ENCODE data around the gene KRTAP5-2. TPM values are rescaled to one million over a fixed set of nuclear protein-coding genes. Genes with fewer than 3 reads are reported as not detected.

Gene KRTAP5-2
- total RNA-seq, 1 experiment from 2014 or later = not detected

DNA sequence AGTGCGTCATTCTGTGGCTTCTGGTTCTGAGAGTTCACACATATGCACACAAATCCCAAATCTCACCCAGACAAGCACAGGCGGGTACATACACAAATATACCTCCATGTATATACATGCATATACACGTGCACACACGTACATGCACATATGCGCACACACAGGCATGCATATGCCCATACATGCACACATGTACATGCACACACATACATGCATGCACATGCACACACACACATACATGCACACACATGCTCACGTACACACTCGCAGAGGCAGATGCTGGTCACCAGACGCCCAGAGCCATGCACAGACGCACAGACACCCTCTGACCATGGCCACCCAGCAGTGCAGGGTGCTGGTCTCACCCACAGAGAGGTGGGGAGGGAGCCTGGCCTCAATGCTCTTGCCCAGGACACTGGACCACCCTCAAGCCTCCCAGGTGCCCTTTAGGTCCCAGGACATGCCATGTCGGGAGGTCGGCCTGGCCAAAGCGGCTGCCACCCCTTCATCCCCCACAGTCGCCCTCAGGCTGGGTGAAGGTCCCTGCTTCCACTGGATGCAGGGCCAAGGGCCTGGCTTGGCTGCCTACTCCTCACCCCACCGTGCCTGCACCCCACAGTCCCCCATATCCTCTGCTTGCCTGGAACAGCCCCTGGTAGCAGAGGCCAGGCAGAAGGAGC lies 35.5 kb downstream of the KRTAP5-2 start:
- Histone ChIP-seq H3K27ac (ENCODE audit: low read length) (no peak overlapping the region), H4K20me1 (ENCODE audit: low read length) (no peaks in the 10 kb centered on the region), H3F3A (ENCODE audit: low read length, unreplicated experiment) (no peaks in the 10 kb centered on the region), H3K4me3 (ENCODE audit: low read length) (no peak overlapping the region), H3K9me2 (replicated peaks; ENCODE audit: low read length) (no peaks in the 10 kb centered on the region), H3K4me2 (ENCODE audit: low read length) (no peak overlapping the region), H2AFZ (ENCODE audit: low read length) (no peak overlapping the region), H3K79me2 (ENCODE audit: low read length) (no peaks in the 10 kb centered on the region), H3K36me3 (ENCODE audit: low read depth, low read length) (no peaks in the 10 kb centered on the region), H3K4me1 (ENCODE audit: insufficient read depth, low read length) (peaks cover 23% of the 10 kb centered on the region), H3K27me3 (ENCODE audit: low read length) (no peaks in the 10 kb centered on the region), H3K9ac (ENCODE audit: low read length) (no peak overlapping the region), H3K9me3 (ENCODE audit: low read length) (no peaks in the 10 kb centered on the region)
- DNase-seq = no peak
- no TSS peak for BruUV-seq (replicated peaks)
- no peak for ATAC-seq
- POLR2A ChIA-PET (ENCODE audit: unreplicated experiment) = no interaction called here
- CTCF ChIA-PET = no interaction called here
- intact Hi-C loops (cut with micrococcal nuclease) = no loop called here
- TF ChIP-seq, protein P1, sequence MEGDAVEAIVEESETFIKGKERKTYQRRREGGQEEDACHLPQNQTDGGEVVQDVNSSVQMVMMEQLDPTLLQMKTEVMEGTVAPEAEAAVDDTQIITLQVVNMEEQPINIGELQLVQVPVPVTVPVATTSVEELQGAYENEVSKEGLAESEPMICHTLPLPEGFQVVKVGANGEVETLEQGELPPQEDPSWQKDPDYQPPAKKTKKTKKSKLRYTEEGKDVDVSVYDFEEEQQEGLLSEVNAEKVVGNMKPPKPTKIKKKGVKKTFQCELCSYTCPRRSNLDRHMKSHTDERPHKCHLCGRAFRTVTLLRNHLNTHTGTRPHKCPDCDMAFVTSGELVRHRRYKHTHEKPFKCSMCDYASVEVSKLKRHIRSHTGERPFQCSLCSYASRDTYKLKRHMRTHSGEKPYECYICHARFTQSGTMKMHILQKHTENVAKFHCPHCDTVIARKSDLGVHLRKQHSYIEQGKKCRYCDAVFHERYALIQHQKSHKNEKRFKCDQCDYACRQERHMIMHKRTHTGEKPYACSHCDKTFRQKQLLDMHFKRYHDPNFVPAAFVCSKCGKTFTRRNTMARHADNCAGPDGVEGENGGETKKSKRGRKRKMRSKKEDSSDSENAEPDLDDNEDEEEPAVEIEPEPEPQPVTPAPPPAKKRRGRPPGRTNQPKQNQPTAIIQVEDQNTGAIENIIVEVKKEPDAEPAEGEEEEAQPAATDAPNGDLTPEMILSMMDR (conservative IDR thresholded peaks at IDR 0.05; ENCODE audit: low read depth, low read length) = no peak
- TF ChIP-seq EZH2phosphoT487 (IDR thresholded peaks at IDR 0.05; ENCODE audit: borderline replicate concordance, low read length) = no peak
- no peak for TF ChIP-seq EZH2 (IDR thresholded peaks at IDR 0.05; ENCODE audit: low read length, unreplicated experiment)

DNA sequence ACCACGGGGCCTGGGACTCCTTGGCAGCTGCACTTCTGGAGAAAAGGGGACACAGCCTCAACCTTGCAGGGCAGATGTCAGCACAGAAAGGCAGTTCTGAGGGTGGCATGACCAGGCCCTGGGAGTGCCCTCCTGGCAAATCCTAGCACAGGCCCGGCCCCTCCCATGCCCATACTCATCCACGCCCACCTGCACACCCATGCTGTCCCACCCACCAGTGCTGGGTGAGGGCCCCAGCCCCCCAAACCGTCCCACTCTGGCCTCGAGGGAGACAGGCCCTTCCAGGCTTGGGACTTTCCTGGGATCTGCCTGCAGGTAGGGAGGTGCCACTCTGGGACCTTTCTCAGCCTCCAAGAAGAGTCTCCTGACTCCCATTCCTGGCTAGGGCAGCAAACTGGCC lies 36.1 kb downstream of the KRTAP5-2 start:
- intact Hi-C loops (cut with micrococcal nuclease) = no loop called here
- Histone ChIP-seq H3K9ac (ENCODE audit: low read length) (no peak overlapping the region), H3K9me2 (replicated peaks; ENCODE audit: low read length) (no peaks in the 10 kb centered on the region), H3F3A (ENCODE audit: low read length, unreplicated experiment) (no peaks in the 10 kb centered on the region), H3K79me2 (ENCODE audit: low read length) (no peaks in the 10 kb centered on the region), H3K9me3 (ENCODE audit: low read length) (no peaks in the 10 kb centered on the region), H4K20me1 (ENCODE audit: low read length) (no peaks in the 10 kb centered on the region), H3K4me3 (ENCODE audit: low read length) (no peak overlapping the region), H3K27ac (ENCODE audit: low read length) (no peak overlapping the region), H3K4me2 (ENCODE audit: low read length) (no peak overlapping the region), H2AFZ (ENCODE audit: low read length) (no peak overlapping the region), H3K4me1 (ENCODE audit: insufficient read depth, low read length) (peaks cover 26% of the 10 kb centered on the region), H3K36me3 (ENCODE audit: low read depth, low read length) (no peaks in the 10 kb centered on the region), H3K27me3 (ENCODE audit: low read length) (no peaks in the 10 kb centered on the region)
- DNase-seq = no peak
- ChIA-PET CTCF (no interaction called here), POLR2A (ENCODE audit: unreplicated experiment) (no interaction called here)
- TF ChIP-seq EZH2phosphoT487 (IDR thresholded peaks at IDR 0.05; ENCODE audit: borderline replicate concordance, low read length) (no peak), EZH2 (IDR thresholded peaks at IDR 0.05; ENCODE audit: low read length, unreplicated experiment) (no peak)
- TF ChIP-seq, protein P1 (conservative IDR thresholded peaks at IDR 0.05; ENCODE audit: low read depth, low read length) = no peak
- BruUV-seq (replicated peaks) = no TSS peak
- no peak for ATAC-seq

DNA sequence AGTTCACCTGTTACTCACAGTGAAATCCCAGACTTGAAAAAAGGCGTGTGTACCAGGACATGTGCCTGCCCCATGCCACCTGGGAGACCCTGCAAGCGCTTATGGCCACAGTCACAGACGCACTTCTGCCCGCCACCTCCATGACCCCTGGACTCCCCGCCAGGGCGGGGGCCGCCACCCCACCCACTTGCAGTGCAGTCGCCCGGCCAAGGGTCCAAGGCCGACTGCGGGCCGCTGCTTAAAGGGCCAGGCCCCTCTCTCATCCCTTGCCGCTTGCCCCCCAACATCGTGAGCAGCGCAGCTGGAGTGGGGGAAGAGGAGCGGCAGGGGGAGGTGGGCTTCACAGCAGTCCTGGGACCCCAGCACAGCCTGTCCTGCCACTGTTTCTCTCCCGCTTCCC lies 36.8 kb downstream of the KRTAP5-2 start:
- CTCF ChIA-PET = no interaction called here
- Histone ChIP-seq H3K27ac (ENCODE audit: low read length) (no peak overlapping the region), H3K9ac (ENCODE audit: low read length) (no peak overlapping the region), H3K4me3 (ENCODE audit: low read length) (no peak overlapping the region), H3K79me2 (ENCODE audit: low read length) (no peaks in the 10 kb centered on the region), H4K20me1 (ENCODE audit: low read length) (no peaks in the 10 kb centered on the region), H3K4me2 (ENCODE audit: low read length) (no peak overlapping the region), H3F3A (ENCODE audit: low read length, unreplicated experiment) (no peaks in the 10 kb centered on the region), H3K36me3 (ENCODE audit: low read depth, low read length) (no peaks in the 10 kb centered on the region), H2AFZ (ENCODE audit: low read length) (no peak overlapping the region), H3K4me1 (ENCODE audit: insufficient read depth, low read length) (peaks cover 26% of the 10 kb centered on the region), H3K27me3 (ENCODE audit: low read length) (no peaks in the 10 kb centered on the region), H3K9me2 (replicated peaks; ENCODE audit: low read length) (no peaks in the 10 kb centered on the region), H3K9me3 (ENCODE audit: low read length) (no peaks in the 10 kb centered on the region)
- POLR2A ChIA-PET (ENCODE audit: unreplicated experiment) = no interaction called here
- BruUV-seq (replicated peaks) = no TSS peak
- DNase-seq (no peak), ATAC-seq (no peak)
- intact Hi-C loops (cut with micrococcal nuclease) = no loop called here
- TF ChIP-seq EZH2phosphoT487 (IDR thresholded peaks at IDR 0.05; ENCODE audit: borderline replicate concordance, low read length) (no peak), EZH2 (IDR thresholded peaks at IDR 0.05; ENCODE audit: low read length, unreplicated experiment) (no peak)
- TF ChIP-seq, protein P1 (conservative IDR thresholded peaks at IDR 0.05; ENCODE audit: low read depth, low read length) = no peak

All from PC-3 (cell line).